Endodermal cell (in vitro differentiated cells): ENCODE results near the gene UQCRC1. TPM values are rescaled to one million over a fixed set of nuclear protein-coding genes. Genes with fewer than 3 reads are reported as not detected.

ENCODE experiments used
- DNase-seq: peaks from one replicate; pipeline ENCODE4 v3.0.0-alpha.2; 2017
- H3K27ac ChIP-seq: 2 replicates; pipeline ENCODE4 v1.5.1; 2013; ENCODE audit warnings: mild to moderate bottlenecking, low read depth, low read length, moderate library complexity
- H3K27me3 ChIP-seq: 2 replicates; pipeline ENCODE4 v1.6.1; 2013; ENCODE audit warnings: mild to moderate bottlenecking, low read length, moderate library complexity; ENCODE audit not compliant: insufficient read depth, control insufficient read depth, poor library complexity, severe bottlenecking
- H3K36me3 ChIP-seq: 2 replicates; pipeline ENCODE4 v1.7.0; 2013; ENCODE audit warnings: mild to moderate bottlenecking, low read length, moderate library complexity; ENCODE audit not compliant: control insufficient read depth, insufficient read depth
- H3K4me1 ChIP-seq: one replicate; pipeline ENCODE4 v1.7.0; 2013; ENCODE audit warnings: low read length; ENCODE audit not compliant: control insufficient read depth, insufficient read depth
- H3K4me3 ChIP-seq: 2 replicates; pipeline ENCODE4 v1.5.1; 2013; ENCODE audit warnings: mild to moderate bottlenecking, low read length, moderate library complexity
- H3K9ac ChIP-seq: 2 replicates; pipeline ENCODE4 v1.6.1; 2013; ENCODE audit warnings: mild to moderate bottlenecking, low read length, moderate library complexity; ENCODE audit not compliant: poor library complexity, severe bottlenecking; ENCODE audit errors: extremely low read depth
- H3K9me3 ChIP-seq: 2 replicates; pipeline ENCODE4 v1.6.1; 2013; ENCODE audit warnings: mild to moderate bottlenecking, low read length, moderate library complexity; ENCODE audit not compliant: control insufficient read depth
- H3K27ac Mint-ChIP-seq: 2 replicates; pipeline ENCODE4 v1.8.0; 2020; ENCODE audit warnings: mixed read lengths
- H3K27me3 Mint-ChIP-seq: 2 replicates; pipeline ENCODE4 v1.8.0; 2021; ENCODE audit warnings: mild to moderate bottlenecking, mixed read lengths; ENCODE audit not compliant: insufficient read depth
- H3K36me3 Mint-ChIP-seq: 2 replicates; pipeline ENCODE4 v1.8.0; 2020; ENCODE audit warnings: low read depth, mixed read lengths
- H3K4me1 Mint-ChIP-seq: 2 replicates; pipeline ENCODE4 v1.8.0; 2020; ENCODE audit warnings: mixed read lengths
- H3K4me3 Mint-ChIP-seq: 2 replicates; pipeline ENCODE4 v1.8.0; 2020; ENCODE audit warnings: mild to moderate bottlenecking, moderate library complexity, mixed read lengths
- H3K9me3 Mint-ChIP-seq: 2 replicates; pipeline ENCODE4 v1.8.0; 2020; ENCODE audit warnings: mild to moderate bottlenecking, mixed read lengths
- WGBS, 2 experiments: methylation state at CpG; one replicate each; pipeline versions ENCODE4 v1.1.5 to v1.1.7; 2013; ENCODE audit warnings: missing lambda C conversion rate in 2 of 2, mixed read lengths in 1 of 2; ENCODE audit not compliant: insufficient coverage in 1 of 2, insufficient read length in 1 of 2; 5-methylcytosine and 5-hydroxymethylcytosine counted together
- total RNA-seq, 2 donors: library from RNA; stranded (reverse); fragmentation: NEBNext Ultra II Directional in 1 of 2; extraction: Animal tissue kit (Norgen Biotek cat#: 25700) in 1 of 2; gene quantifications; 2 replicates in 1 of 2; 3 replicates in 1 of 2; pipeline ENCODE4 v1.2.1, GENCODE V29; 2021
- TF ChIP-seq, protein P1 (sequence below): fragments of 200-600 bp; sonication (generic); conservative IDR thresholded peaks from 2 replicates; pipeline ENCODE4 v1.5.0; 2021; ENCODE audit warnings: antibody characterized with exemption, mild to moderate bottlenecking

UQCRC1 gene
- total RNA-seq, 2 donors from 2014 or later, result 231 to 289 TPM

DNA sequence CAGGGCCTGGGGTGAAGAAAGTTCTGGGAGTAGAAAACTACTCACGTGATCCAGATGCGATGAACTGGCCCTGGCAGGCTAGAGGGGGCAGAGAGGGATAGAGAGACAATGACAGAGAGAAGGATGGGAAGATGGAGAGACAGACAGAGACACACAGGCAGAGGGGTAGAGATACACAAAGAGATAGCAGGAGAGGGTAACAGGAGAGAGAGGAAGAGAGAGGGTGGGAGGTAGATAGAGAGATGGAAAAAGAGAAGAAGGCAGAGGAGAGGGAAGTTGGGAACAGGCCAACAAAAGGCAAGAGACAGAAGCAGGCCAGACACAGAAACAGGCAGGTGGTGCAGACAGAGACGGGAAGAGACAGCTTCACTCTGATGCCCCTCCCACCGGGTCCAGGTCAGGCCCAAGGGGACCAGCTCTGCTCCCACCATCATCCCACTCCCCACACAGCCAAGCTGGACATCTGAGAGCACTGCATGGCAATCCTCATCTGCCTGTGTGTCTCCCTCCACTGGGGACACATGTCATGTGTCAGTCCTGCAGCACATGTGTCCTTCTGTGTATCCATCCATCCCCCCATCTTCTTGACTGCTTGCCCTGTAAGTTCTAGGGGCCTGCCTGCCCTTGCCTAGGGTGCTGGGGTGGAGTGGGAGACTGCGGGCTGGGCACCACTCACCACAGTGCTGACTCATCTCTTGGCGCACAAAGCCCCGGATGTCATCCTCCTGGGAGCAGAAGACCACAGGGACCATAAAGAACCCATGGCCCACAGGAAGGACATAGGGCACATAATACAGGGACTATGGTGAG is 43.6 kb downstream of the UQCRC1 start:
- Mint-ChIP-seq H3K4me1 (peaks cover 16% of the 10 kb centered on the region), H3K4me3 (no peak overlapping the region), H3K9me3 (no peaks in the 10 kb centered on the region), H3K27me3 (no peaks in the 10 kb centered on the region), H3K36me3 (no peaks in the 10 kb centered on the region), H3K27ac (no peak overlapping the region)
- no peaks in the 10 kb centered on the region for H3K27me3 ChIP-seq
- peak overlapping the region; percentile 16 for H3K27ac ChIP-seq
- WGBS, 2 experiments, result 92 to 99% methylated on average over 5 to 7 of the region's 7 CpGs
- H3K4me3 ChIP-seq, result no peak overlapping the region
- H3K9ac ChIP-seq, result no peak overlapping the region
- TF ChIP-seq, protein P1, sequence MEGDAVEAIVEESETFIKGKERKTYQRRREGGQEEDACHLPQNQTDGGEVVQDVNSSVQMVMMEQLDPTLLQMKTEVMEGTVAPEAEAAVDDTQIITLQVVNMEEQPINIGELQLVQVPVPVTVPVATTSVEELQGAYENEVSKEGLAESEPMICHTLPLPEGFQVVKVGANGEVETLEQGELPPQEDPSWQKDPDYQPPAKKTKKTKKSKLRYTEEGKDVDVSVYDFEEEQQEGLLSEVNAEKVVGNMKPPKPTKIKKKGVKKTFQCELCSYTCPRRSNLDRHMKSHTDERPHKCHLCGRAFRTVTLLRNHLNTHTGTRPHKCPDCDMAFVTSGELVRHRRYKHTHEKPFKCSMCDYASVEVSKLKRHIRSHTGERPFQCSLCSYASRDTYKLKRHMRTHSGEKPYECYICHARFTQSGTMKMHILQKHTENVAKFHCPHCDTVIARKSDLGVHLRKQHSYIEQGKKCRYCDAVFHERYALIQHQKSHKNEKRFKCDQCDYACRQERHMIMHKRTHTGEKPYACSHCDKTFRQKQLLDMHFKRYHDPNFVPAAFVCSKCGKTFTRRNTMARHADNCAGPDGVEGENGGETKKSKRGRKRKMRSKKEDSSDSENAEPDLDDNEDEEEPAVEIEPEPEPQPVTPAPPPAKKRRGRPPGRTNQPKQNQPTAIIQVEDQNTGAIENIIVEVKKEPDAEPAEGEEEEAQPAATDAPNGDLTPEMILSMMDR, result no peak
- H3K4me1 ChIP-seq, result no peaks in the 10 kb centered on the region
- H3K9me3 ChIP-seq, result no peaks in the 10 kb centered on the region
- H3K36me3 ChIP-seq, result no peaks in the 10 kb centered on the region
- no peak for DNase-seq

DNA sequence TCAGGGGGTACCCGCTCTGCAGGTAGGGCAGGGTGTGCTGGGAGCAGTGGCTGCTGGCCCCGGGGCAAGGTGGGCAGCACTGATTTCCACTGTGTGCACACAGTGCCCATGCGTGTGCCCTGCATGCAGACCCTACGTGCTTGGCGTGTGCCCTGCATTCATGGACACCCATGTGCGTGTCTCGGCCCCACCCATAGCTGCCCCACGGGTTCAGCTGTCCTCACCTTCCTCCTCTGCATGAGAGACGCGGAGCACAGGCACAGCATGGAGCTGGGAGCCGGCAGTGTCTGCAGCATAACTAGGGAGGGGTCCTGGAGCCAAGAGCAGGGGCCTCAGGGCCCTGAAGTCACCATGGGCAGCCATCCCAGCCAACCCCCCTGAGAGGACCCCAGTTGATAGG is 44.3 kb downstream of the UQCRC1 start:
- peak overlapping the region; percentile 16 for H3K27ac ChIP-seq
- H3K4me3 ChIP-seq, result no peak overlapping the region
- DNase-seq, result no peak
- WGBS, 2 experiments, result 93% methylated on average over 11 of the region's 11 CpGs
- no peak overlapping the region for H3K9ac ChIP-seq
- no peaks in the 10 kb centered on the region for H3K9me3 ChIP-seq
- Mint-ChIP-seq H3K4me3 (no peak overlapping the region), H3K36me3 (no peaks in the 10 kb centered on the region), H3K27me3 (no peaks in the 10 kb centered on the region), H3K9me3 (no peaks in the 10 kb centered on the region), H3K27ac (no peak overlapping the region), H3K4me1 (peaks cover 21% of the 10 kb centered on the region)
- peaks cover 5% of the 10 kb centered on the region for H3K4me1 ChIP-seq
- no peaks in the 10 kb centered on the region for H3K27me3 ChIP-seq
- no peaks in the 10 kb centered on the region for H3K36me3 ChIP-seq
- TF ChIP-seq, protein P1, result no peak

DNA sequence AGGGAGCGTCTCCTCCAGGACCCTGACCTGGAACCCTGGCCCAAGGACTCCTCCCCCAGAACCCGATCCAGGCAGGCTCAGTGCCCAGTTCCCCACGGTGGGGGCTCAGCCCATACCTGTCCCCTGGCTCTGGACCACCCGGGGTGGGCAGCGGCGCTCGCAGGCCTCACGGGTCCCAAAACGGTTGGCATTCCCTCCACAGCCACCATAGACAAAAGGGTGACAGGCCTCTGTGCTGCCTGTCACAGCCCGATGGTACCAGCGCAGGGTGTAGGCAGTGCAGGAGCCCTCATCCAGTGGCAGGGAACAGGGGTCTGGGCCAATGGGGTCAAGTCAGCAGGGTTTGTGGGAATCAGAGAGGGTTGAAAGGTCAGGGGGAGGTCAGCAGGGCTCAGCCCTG is 44.8 kb downstream of the UQCRC1 start:
- Mint-ChIP-seq H3K27ac (no peak overlapping the region), H3K9me3 (no peaks in the 10 kb centered on the region), H3K27me3 (no peaks in the 10 kb centered on the region), H3K4me1 (peaks cover 26% of the 10 kb centered on the region), H3K4me3 (no peak overlapping the region), H3K36me3 (no peaks in the 10 kb centered on the region)
- Histone ChIP-seq H3K9ac (no peak overlapping the region), H3K4me3 (no peak overlapping the region), H3K9me3 (no peaks in the 10 kb centered on the region), H3K27me3 (no peaks in the 10 kb centered on the region), H3K36me3 (no peaks in the 10 kb centered on the region), H3K27ac (no peak overlapping the region), H3K4me1 (peaks cover 5% of the 10 kb centered on the region)
- WGBS, 2 experiments, result 94 to 97% methylated on average over 7 to 11 of the region's 11 CpGs
- TF ChIP-seq, protein P1, result no peak
- DNase-seq, result no peak
